GM23248 (cell line): Measurements from ENCODE around the gene DDX31. TPM values are rescaled to one million over a fixed set of nuclear protein-coding genes. Genes with fewer than 3 reads are reported as not detected.

Experiments
- DNase-seq: peaks from one replicate; pipeline ENCODE4 v3.0.0-alpha.2; 2015
- H2AFZ ChIP-seq: fragments of 200-600 bp; sonication (generic); 2 replicates; pipeline ENCODE4 v1.6.1; 2016; ENCODE audit warnings: antibody characterized with exemption
- H3F3A ChIP-seq: fragments of 200-600 bp; sonication (generic); 2 replicates; pipeline ENCODE4 v1.6.1; 2016; ENCODE audit warnings: mild to moderate bottlenecking, antibody characterized with exemption, mixed run types; ENCODE audit not compliant: insufficient read depth
- H3K27ac ChIP-seq: fragments of 200-600 bp; sonication (generic); 2 replicates; pipeline ENCODE4 v1.5.1; 2016; ENCODE audit warnings: mild to moderate bottlenecking
- H3K27me3 ChIP-seq: fragments of 200-600 bp; sonication (generic); replicated peaks from 2 replicates; pipeline ENCODE4 v1.6.1; 2016; ENCODE audit warnings: mild to moderate bottlenecking; ENCODE audit not compliant: insufficient read depth
- H3K36me3 ChIP-seq: fragments of 200-600 bp; sonication (generic); 2 replicates; pipeline ENCODE4 v1.6.1; 2016; ENCODE audit warnings: low read depth, mild to moderate bottlenecking
- H3K4me1 ChIP-seq: fragments of 200-600 bp; sonication (generic); 2 replicates; pipeline ENCODE4 v1.6.1; 2016; ENCODE audit warnings: mild to moderate bottlenecking; ENCODE audit not compliant: insufficient read depth
- H3K4me2 ChIP-seq: fragments of 200-600 bp; sonication (generic); one replicate; pipeline ENCODE4 v1.6.1; 2016; ENCODE audit warnings: mild to moderate bottlenecking; ENCODE audit not compliant: unreplicated experiment
- H3K4me3 ChIP-seq: fragments of 200-600 bp; sonication (generic); 2 replicates; pipeline ENCODE4 v1.5.1; 2016; ENCODE audit warnings: mild to moderate bottlenecking
- H3K79me2 ChIP-seq: fragments of 200-600 bp; sonication (generic); 2 replicates; pipeline ENCODE4 v1.6.1; 2016; ENCODE audit warnings: mild to moderate bottlenecking; ENCODE audit not compliant: insufficient read depth
- H3K9ac ChIP-seq: fragments of 200-600 bp; sonication (generic); 2 replicates; pipeline ENCODE4 v1.6.1; 2016; ENCODE audit warnings: mild to moderate bottlenecking
- H3K9me2 ChIP-seq: fragments of 200-600 bp; sonication (generic); 2 replicates; pipeline ENCODE4 v1.6.1; 2016; ENCODE audit warnings: mixed run types, mild to moderate bottlenecking, moderate library complexity; ENCODE audit not compliant: insufficient read depth
- H3K9me3 ChIP-seq: fragments of 200-600 bp; sonication (generic); one replicate; pipeline ENCODE4 v1.6.1; 2017; ENCODE audit warnings: low read depth
- H4K20me1 ChIP-seq: fragments of 200-600 bp; sonication (generic); 2 replicates; pipeline ENCODE4 v1.6.0; 2016; ENCODE audit not compliant: insufficient read depth
- EZH2 ChIP-seq: fragments of 200-600 bp; sonication (generic); IDR thresholded peaks from 2 replicates; pipeline ENCODE4 v1.6.1; 2018; ENCODE audit warnings: antibody characterized with exemption, mild to moderate bottlenecking; ENCODE audit not compliant: insufficient read depth, poor library complexity, severe bottlenecking
- EZH2phosphoT487 ChIP-seq: fragments of 200-600 bp; sonication (generic); IDR thresholded peaks from 2 replicates; pipeline ENCODE4 v1.6.1; 2018; ENCODE audit warnings: antibody characterized with exemption, moderate library complexity, mild to moderate bottlenecking, low read depth; ENCODE audit not compliant: insufficient read depth
- WGBS, 2 experiments: methylation state at CpG; one replicate each; pipeline ENCODE4 v1.1.6; 2015 to 2017; ENCODE audit warnings: low lambda C conversion rate in 2 of 2, low coverage in 1 of 2; ENCODE audit errors: missing lambda C conversion rate in 2 of 2; 5-methylcytosine and 5-hydroxymethylcytosine counted together
- in situ Hi-C: fragments of 300-500 bp; cut with MboI; formaldehyde crosslinking; loops from 2 replicates; pipeline ENCODE4 v1.15.0; 2020
- polyA plus RNA-seq: library from polyadenylated mRNA; unstranded; fragments of >200 nt; fragmentation: Nextera tagmentation; extraction: Ambion mirVana; gene quantifications from 2 replicates; pipeline ENCODE4 v1.2.1, GENCODE V29; 2016
- total RNA-seq: library from RNA; depleted of rRNA; stranded (reverse); fragments of >200 nt; shearing (Covaris generic); gene quantifications from 2 replicates; pipeline ENCODE4 v1.2.3, GENCODE V29; 2014; rRNA removed

The DDX31 gene
- total and polyA plus RNA-seq, 2 experiments from 2014 or later = 8.2 to 11.0 TPM

- H2AFZ ChIP-seq = no peak overlapping the region
- in situ Hi-C loops = no loop called here
- no peak overlapping the region for H3K4me3 ChIP-seq
- no peaks in the 10 kb centered on the region for H4K20me1 ChIP-seq
- H3K9ac ChIP-seq = no peak overlapping the region
- no peak for DNase-seq
- peaks cover 44% of the 10 kb centered on the region for H3K27me3 ChIP-seq
- no peaks in the 10 kb centered on the region for H3F3A ChIP-seq
- H3K36me3 ChIP-seq = no peaks in the 10 kb centered on the region
- no peaks in the 10 kb centered on the region for H3K4me1 ChIP-seq
- H3K4me2 ChIP-seq = no peak overlapping the region
- H3K79me2 ChIP-seq = no peaks in the 10 kb centered on the region
- no peak overlapping the region for H3K27ac ChIP-seq
- no peaks in the 10 kb centered on the region for H3K9me2 ChIP-seq
- TF ChIP-seq EZH2 (no peak), EZH2phosphoT487 (no peak)
- H3K9me3 ChIP-seq = no peaks in the 10 kb centered on the region
- 62 to 73% methylated on average over 7 to 9 of the region's 9 CpGs for WGBS, 2 experiments
Measured at GRCh38 chr9:132545578-132545977, 124.2 kb downstream of the DDX31 start.

GRCh38 chr9:132543960-132544359 is 125.8 kb downstream of the DDX31 start:
- no peaks in the 10 kb centered on the region for H3F3A ChIP-seq
- no peaks in the 10 kb centered on the region for H4K20me1 ChIP-seq
- no peak overlapping the region for H3K27ac ChIP-seq
- 53 to 56% methylated on average over 21 of the region's 21 CpGs for WGBS, 2 experiments
- no peak for DNase-seq
- H3K9me2 ChIP-seq = no peaks in the 10 kb centered on the region
- H3K4me2 ChIP-seq = no peak overlapping the region
- H3K9me3 ChIP-seq = no peaks in the 10 kb centered on the region
- H3K9ac ChIP-seq = no peak overlapping the region
- H2AFZ ChIP-seq = no peak overlapping the region
- H3K36me3 ChIP-seq = no peaks in the 10 kb centered on the region
- in situ Hi-C loops = no loop called here
- no peaks in the 10 kb centered on the region for H3K4me1 ChIP-seq
- no peak for TF ChIP-seq EZH2
- TF ChIP-seq EZH2phosphoT487 = no peak
- no peak overlapping the region for H3K4me3 ChIP-seq
- H3K79me2 ChIP-seq = no peaks in the 10 kb centered on the region
- H3K27me3 ChIP-seq = peaks cover 49% of the 10 kb centered on the region

- Histone ChIP-seq H3K4me3 (no peak overlapping the region), H3K9me2 (no peaks in the 10 kb centered on the region), H3K27ac (no peak overlapping the region), H3K27me3 (peaks cover 47% of the 10 kb centered on the region), H3K4me1 (no peaks in the 10 kb centered on the region), H3K9ac (no peak overlapping the region), H4K20me1 (no peaks in the 10 kb centered on the region), H3K4me2 (no peak overlapping the region), H3K9me3 (no peaks in the 10 kb centered on the region), H3K36me3 (no peaks in the 10 kb centered on the region), H3F3A (no peaks in the 10 kb centered on the region), H3K79me2 (no peaks in the 10 kb centered on the region), H2AFZ (no peak overlapping the region)
- in situ Hi-C loops = no loop called here
- 85 to 87% methylated on average over 4 of the region's 4 CpGs for WGBS, 2 experiments
- no peak for DNase-seq
- TF ChIP-seq EZH2phosphoT487 (no peak), EZH2 (no peak)
Measured at GRCh38 chr9:132543251-132543650, 126.5 kb downstream of the DDX31 start.

Other genes starting within 250 kb of the DDX31 start
- not detected in 2 replicates for gene BARHL1, start 87.4 kb downstream of the DDX31 start, total RNA-seq
- gene BARHL1, start 87.4 kb downstream of the DDX31 start, polyA plus RNA-seq = not detected in 2 replicates
- 13.0 and 15.8 TPM in 2 replicates for gene GTF3C4, start 481 bp upstream of the DDX31 start, total RNA-seq
- 4.7 and 4.9 TPM in 2 replicates for gene GTF3C4, start 481 bp upstream of the DDX31 start, polyA plus RNA-seq
- 0.32 and 1.0 TPM in 2 replicates for gene AK8, start 208.3 kb upstream of the DDX31 start, total RNA-seq
- 0.22 and 0.89 TPM in 2 replicates for gene AK8, start 208.3 kb upstream of the DDX31 start, polyA plus RNA-seq
- gene SPACA9, start 208.9 kb upstream of the DDX31 start, total RNA-seq = 2.3 and 6.2 TPM in 2 replicates
- gene SPACA9, start 208.9 kb upstream of the DDX31 start, polyA plus RNA-seq = 9.8 and 10.4 TPM in 2 replicates